Measurements from ENCODE around the gene GPR137.

Gene GPR137

DNA sequence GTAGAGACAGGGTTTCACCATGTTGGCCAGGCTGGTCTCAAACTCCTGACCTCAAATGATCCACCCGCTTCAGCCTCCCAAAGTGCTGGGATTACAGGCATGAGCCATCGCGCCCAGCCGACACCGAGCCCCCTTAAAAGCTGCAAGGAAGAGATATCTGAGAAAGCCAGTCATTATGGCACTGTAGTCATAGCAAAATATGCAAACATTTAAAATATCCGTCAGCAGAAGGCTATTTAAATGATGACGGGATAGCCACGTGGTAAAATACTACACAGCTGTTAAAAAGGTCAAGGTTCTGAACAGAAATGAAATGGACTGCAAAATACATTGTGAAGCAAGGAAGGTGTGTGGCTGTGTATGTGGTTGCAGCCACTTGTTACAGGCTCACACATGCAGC is 47.9 kb downstream of the GPR137 start:
- in situ Hi-C loops (cut with MboI; ENCODE audit: low pct_unique_long_range_greater_than_20kb, low sequenced_read_pairs, unreplicated experiment), result no loop called here
- TF ChIP-seq, protein P1, sequence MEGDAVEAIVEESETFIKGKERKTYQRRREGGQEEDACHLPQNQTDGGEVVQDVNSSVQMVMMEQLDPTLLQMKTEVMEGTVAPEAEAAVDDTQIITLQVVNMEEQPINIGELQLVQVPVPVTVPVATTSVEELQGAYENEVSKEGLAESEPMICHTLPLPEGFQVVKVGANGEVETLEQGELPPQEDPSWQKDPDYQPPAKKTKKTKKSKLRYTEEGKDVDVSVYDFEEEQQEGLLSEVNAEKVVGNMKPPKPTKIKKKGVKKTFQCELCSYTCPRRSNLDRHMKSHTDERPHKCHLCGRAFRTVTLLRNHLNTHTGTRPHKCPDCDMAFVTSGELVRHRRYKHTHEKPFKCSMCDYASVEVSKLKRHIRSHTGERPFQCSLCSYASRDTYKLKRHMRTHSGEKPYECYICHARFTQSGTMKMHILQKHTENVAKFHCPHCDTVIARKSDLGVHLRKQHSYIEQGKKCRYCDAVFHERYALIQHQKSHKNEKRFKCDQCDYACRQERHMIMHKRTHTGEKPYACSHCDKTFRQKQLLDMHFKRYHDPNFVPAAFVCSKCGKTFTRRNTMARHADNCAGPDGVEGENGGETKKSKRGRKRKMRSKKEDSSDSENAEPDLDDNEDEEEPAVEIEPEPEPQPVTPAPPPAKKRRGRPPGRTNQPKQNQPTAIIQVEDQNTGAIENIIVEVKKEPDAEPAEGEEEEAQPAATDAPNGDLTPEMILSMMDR (IDR thresholded peaks at IDR 0.05; ENCODE audit: extremely low read depth, insufficient read depth, missing control alignments), result no peak
- no peak for DNase-seq (ENCODE audit: low spot score)

GRCh38 chr11:64334764-64335735 is 49.4 kb downstream of the GPR137 start:
- peak; percentile 93 for DNase-seq (ENCODE audit: low spot score)
- TF ChIP-seq, protein P1 (IDR thresholded peaks at IDR 0.05; ENCODE audit: extremely low read depth, insufficient read depth, missing control alignments), result no peak
- in situ Hi-C loops (cut with MboI; ENCODE audit: low pct_unique_long_range_greater_than_20kb, low sequenced_read_pairs, unreplicated experiment), result no loop called here

- in situ Hi-C loops (cut with MboI; ENCODE audit: low pct_unique_long_range_greater_than_20kb, low sequenced_read_pairs, unreplicated experiment), result no loop called here
- TF ChIP-seq, protein P1 (IDR thresholded peaks at IDR 0.05; ENCODE audit: extremely low read depth, insufficient read depth, missing control alignments), result no peak
Observed at GRCh38 chr11:64337538-64338249, 52.0 kb downstream of the GPR137 start.

GRCh38 chr11:64338716-64339115 is 53.1 kb downstream of the GPR137 start:
- DNase-seq (ENCODE audit: low spot score), result no peak
- in situ Hi-C loops (cut with MboI; ENCODE audit: low pct_unique_long_range_greater_than_20kb, low sequenced_read_pairs, unreplicated experiment), result no loop called here
- TF ChIP-seq, protein P1 (IDR thresholded peaks at IDR 0.05; ENCODE audit: extremely low read depth, insufficient read depth, missing control alignments), result no peak

More at GRCh38 chr11:64337538-64338249, 52.0 kb downstream of the GPR137 start:
- DNase-seq (ENCODE audit: low spot score), result no peak
